GM21423 (cell line): ENCODE results near the gene ETV6.
A peak's percentile ranks its signal among the peaks of the same experiment; 100 is the strongest.

ENCODE experiments used
- ATAC-seq: cut with Tn5 transposase; IDR thresholded peaks from one replicate; pipeline ENCODE4 v1.9.1; 2021; ENCODE audit warnings: mild to moderate bottlenecking, moderate library complexity; ENCODE audit not compliant: unreplicated experiment

Gene ETV6

DNA sequence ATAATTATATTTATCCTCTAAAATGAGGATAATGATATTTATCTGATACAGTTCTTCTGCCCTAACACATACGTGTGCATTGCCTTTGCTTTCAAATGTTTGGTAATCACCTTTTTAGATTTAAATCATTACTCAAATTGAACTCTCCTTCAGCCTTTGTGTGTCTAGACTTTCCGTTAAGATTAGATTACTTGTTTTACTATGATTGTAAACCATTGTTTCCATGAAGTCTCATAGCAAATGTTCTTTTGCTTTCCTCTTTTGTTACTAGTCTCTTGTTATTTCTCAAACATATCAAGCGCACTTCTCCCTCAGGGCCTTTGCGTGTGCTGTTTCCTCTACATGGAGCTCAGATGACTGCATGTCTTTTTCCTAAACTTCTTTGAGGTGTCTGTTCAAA, 63.7 kb downstream of the ETV6 start:
- ATAC-seq: no peak

DNA sequence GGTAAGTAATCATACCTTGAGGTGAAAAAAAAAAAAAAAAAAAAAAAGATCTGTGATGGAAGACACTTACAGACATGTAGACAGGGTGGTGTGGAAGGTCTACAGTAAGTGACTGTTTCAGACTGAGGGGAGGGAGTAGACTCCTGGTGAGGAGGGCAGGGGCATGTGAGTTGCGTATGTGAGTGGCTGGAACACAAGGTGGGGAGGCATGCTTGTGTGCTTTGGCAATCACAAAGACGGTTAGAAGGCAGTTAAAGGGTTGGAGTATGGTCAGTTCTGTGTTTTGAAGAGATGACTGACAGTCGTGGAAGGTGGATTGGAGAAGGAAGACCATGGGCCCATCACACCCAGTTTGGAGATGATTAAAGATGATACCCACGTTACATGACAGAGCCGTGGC, 65.2 kb downstream of the ETV6 start:
- ATAC-seq: no peak

DNA sequence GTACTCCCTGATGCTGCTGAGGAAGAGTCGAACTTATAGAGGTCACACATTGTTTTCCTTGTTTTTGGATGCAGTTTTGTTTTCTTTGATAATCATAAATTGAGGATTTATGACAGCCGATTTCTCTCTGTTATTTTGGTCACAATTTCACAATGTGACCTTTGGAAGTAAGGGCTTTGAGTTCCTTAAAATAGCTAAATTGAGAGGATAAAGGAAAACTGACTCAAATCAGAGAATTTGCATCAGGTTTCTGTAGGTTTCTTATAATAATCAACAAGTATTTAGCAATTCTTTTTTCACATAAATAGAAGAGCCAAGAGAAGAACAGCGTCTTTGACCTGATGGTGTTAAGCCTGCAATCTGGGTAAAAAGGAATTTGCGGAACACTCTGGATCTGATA, 66.1 kb downstream of the ETV6 start:
- no peak for ATAC-seq

DNA sequence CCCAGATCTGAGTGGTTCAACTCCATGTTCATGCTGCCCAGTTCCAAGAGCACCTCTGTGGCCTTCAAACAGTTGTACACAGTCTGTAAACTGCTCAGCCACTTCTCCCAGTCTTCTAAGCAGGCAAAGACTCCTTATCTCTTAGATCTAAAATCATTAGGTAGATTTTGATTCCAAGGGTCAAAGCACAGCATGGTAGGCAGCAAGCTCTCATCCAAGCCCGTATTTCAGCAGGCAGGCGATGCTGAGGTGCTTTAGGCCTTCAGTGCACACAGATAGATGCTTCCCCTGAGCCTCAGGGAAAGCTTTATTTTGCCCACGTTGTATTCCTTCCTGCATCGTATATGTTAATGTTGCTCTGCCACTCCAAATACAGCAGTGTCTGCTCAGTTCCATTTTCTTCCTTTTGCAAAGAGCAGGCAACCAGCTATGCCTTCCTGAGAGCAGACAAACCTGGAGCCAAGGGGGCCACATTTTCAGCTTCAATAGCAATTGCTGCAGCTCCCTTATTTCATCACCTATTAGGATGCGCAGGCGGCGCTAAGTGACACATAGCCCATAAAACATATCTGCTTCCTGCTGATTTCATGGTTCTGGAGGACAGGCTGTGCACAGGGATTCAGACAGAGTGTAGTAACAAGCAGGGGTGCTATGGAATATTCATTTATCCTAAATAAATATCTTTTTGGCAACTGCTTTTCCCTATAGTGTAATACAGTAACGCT, 67.5 kb downstream of the ETV6 start:
- no peak for ATAC-seq

DNA sequence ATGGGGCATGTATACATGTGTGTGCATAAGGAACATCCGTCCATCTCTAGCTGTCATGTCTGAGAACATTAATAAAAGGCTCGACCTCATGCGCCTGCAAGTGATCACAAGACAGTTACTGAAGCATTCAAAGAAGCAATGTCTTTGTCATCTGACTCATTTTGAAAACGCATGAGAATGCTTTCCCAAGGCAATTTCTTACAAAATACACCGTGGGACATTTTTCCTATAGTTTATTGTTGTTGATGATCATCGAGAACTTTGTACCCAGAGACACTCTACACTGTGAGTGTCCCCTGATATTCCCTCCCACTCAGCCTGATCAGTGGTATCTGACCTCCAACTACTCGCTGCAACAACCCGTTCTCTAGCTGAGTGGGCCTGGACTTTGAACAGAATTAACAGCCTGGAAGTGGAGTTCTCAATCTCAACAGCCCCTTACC, 68.1 kb downstream of the ETV6 start:
- no peak for ATAC-seq

DNA sequence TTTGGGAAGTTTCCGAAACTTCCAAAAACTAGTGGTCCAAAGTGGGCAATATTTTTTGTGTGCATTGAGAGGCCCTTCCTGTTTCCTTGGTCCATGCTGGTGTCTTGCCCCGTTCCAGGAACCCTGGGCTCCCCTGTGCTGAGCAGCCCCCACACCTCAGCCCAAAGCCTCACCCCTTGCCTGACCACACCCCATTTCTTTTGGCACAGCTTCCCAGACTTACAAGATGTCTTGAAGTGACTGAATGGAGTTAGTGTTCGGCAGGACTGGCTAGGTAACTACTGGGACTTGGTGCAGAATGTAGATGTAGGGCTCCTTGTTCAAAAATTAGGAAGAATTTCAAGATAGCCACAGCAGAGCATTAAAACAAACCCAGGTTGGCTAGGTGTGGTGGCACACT, 68.6 kb downstream of the ETV6 start:
- ATAC-seq: no peak

DNA sequence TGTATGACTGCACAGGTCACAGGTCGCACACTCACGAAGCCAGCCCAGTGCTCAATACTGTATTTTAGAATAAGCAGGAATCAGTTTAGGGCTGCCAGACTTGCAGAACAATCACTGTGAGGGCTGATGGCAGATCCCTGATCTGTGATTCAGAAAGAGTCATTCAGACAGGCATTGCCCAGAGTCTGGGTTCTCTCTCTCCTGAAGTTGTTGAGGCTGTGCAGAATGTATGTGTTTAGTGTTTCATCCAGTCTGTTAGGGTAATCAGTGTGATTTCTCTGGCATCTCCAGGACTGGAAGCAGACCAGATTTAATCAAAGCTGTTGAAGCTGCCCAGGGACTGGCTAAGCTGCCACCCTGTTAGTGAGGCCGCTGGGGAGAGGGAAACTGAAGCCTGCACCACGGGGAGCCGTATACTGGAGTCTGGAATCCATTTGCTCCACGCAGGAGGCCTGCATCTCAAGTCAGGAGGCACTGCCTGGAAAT, 69.3 kb downstream of the ETV6 start:
- no peak for ATAC-seq

DNA sequence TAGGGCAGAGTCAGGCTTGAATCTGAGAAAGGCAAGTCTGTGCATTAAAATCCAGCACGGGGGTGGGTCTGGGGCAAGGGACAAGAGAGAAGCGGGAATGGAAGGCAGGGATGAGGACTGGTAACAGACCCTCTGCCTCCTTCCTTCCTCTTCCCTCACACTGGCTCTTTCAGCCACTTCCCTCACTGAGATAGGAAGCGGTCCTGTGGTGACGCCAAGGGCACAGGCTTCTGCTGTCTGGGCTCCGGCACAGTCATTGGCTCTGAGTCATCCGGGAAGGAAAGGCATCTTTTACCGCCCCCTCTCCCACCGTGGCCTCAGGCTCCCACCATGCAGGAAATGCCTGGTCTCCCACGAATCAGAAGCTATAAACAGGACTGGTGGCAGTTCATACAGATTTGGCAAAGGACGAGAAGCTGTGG, 70.2 kb downstream of the ETV6 start:
- ATAC-seq: no peak

DNA sequence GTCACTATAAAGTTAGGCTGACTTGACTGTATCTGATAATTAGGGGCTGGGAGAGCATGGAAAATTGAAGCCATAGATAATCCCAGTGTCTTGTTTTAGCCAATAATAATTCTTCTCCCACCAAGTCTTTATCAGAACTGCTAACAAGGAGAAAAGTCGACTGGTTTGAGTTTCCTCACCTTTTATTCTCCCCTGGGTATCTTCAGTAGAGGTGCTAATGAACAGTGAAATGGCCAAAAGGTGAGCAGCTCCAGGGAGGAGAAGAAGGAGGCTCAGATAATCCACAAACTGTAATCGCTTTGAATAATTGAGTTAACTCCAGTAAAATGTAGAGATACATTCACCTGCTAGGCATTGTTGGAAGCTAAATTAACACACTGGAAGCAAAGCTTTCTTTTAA, 72.6 kb downstream of the ETV6 start:
- ATAC-seq: no peak

DNA sequence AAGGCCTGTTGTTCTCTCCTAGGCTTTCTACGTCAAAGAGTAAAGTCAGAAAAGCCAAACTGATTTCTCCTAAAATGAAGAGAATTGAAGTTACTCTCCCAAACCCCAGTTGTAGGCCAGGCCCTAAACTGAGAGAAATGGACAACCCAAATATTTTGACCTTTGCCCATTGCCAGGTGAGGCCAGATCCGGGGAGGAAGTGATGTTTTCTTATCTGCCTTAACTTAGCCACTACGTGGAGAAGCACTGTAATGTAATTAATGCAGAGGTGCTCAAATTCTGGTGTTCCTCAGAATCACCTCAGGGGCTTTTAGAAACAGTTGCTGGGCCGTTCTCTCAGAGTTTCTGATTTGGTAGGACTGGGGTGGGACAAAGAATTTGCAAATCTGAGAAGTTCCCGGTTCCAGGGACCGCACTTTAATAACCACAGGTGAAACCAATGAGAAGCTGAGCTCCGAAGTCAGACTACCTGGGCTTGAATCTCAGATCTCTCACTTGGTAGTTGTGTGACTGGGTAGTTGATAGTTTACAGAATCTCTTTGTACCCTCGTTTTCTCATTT, 73.2 kb downstream of the ETV6 start:
- ATAC-seq: no peak

DNA sequence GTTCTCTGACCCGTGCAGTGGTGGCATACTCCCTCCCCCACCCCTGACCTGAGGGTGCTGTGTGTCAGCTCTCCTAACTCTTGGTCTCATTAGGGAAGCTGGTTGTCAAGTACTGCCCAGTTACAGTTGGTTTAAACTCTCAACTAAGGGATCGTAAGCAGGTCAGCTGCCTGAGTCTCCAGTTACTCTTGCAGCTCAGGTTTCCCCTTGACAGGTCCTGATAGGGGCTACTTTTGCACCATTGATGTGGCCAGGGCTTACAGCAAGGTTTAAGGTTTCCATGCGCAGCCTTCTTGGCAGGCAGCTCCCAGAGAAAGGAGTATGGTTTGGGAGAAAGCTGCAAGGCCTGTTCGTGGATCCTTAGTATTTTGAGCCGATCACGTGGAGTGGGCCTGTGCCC, 74.5 kb downstream of the ETV6 start:
- ATAC-seq: no peak

DNA sequence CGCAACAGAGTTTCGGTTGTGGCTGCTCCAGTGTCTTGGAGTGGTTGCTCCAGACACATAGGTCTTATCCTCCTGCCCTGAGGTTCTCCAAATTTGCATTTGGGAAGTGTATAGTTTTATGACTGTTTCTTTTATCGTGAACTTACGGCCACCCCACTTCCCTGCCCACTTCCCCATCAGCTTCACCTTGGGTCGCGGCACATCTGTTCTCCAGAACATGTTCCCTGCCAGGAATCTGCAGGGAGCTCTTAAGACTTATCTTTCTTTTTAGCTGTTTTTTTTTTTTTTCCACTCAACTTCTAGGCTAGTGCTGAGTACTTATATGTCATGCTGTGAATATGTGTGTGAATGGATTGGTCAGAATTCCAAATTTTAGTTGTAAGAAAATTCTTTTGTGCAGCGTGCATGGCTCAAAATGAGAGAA, 75.4 kb downstream of the ETV6 start:
- ATAC-seq: no peak

DNA sequence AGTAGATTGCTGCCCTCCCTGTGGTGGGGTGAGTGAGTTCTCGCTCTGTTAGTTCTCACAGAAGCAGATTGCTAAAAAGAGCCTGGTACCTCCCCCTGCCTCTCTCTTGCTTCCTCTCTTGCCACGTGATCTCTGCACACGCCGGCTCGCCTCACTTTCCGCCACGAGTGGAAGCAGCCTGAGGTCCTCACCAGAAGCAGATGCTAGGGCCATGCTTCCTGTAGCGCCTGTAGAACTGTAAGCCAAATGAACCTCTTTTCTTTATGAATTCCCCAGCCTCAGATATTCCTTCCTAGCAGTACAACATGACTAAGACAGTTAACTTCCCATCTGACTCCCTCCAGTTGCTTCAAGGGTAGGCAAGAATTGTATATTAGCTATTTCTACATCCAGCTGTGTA, 76.2 kb downstream of the ETV6 start:
- ATAC-seq: no peak

DNA sequence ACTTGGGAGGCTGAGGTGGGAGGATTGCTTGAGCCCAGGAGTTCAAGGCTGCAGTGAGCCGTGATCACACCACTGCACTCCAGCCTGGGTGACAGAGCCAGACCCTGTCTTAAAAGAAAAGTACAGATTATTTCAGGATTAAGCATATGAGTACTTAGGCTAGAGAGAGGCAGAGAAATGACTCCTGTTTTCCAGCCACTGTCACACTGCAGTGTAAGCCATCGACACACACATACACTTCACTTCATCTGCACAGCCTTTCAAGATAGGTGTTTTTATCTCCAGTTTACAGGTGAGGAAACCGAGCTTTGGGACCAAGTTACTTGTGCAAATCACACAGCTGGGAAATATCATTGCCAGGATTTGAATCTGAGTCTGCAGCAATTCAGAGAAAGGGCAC, 77.2 kb downstream of the ETV6 start:
- ATAC-seq: no peak

DNA sequence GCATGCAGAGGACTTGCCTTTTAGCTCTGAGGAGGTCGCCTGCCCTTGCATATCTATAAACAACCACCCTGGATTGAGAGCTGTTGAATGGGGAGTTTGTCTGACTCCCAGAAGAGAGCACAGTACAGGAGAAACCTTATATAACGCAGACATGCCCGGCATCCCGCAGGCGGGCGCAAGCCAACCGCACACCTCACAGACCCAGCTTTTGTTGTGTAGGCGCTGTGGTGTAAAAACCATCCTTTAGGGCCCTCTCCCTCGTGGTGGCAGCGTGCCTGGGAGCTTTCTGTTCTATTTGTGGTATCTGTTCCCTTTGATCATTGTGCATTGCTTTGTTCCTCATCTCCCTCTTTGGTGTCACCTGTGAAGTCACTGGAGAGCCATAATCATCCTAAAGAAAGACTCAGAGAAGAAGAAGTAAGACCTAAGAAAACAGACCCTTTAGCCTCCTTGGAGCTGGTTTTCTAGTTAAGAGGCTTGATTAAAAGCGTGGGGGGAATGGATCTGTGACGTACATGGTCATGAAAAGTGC, 77.7 kb downstream of the ETV6 start:
- ATAC-seq: no peak

DNA sequence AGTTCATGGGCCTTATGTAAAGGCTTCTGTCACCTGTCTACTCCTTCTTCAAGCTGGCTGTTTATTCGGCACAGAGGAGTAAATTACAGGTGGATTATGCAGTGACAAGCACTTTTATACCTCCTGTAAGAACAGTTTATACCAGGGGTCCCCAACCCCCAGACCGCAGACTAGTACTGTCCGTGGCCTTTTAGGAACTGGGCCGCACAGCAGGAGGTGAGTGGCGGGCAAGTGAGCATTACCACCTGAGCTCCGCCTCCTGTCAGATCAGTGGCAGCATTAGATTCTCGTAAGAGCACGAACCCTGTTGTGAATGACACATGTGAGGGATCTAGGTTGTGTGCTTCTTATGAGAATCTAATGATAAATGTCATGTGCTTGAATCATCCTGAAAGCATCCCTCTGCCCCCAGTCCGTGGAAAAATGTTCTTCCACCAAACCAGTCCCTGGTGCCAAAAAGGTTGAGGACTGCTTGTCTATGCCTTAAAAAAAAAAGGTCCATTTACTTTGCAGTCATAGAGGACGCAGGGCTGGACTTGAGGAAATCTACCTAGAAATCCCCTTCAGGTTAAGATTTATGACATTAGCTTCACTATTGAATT, 78.8 kb downstream of the ETV6 start:
- ATAC-seq: no peak

DNA sequence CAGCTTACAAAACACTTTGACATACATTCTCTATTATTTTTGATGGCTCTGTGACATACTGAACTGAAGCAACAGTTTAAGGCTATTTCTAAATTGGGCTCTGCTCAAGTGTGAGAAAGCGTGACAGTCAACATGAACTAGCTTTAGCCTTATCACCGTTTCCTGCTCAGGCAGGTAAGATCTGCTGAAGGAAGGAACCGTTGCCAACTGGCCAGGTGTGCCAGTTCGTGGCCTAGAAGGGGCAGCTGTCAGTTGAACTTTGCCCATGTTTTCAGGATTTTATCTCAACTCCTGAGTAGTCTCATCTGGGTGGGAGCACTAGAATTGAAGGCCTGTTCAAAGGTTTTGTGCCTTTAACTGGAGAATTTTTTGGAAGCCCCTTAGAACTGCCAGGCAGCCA, 79.5 kb downstream of the ETV6 start:
- no peak for ATAC-seq

DNA sequence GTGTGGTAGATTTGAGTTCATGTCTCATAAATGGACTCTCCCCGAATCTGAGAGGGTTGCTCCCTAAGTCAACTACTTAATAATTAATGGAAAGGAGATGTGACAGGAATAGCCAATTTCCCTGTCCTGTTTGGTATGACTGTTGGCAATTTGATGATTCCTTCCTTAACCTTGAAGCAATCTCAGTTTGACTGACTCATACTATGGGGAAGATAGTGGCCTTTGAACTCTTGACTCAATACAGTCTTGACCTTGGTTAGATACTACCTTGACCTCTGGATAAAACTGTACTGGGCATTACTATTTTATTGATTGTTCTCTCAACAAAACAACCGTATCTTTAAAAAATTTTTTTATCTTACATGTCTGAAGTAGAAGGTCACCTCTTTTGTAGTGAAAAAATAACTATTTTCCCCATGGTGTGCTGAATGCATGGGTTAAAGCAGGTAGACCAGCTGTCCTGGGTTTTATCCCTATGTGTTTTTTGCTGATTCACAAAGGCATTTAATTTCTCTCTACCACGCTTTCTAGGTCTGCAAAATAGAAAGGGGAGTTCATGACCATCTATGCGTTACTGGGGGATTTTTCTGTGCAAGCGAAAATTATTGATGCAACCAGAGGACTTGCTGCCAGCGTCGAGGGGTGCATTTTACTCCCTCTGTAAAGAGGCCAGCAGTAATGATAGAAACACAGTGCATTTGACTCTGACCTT, 80.1 kb downstream of the ETV6 start:
- ATAC-seq: no peak

DNA sequence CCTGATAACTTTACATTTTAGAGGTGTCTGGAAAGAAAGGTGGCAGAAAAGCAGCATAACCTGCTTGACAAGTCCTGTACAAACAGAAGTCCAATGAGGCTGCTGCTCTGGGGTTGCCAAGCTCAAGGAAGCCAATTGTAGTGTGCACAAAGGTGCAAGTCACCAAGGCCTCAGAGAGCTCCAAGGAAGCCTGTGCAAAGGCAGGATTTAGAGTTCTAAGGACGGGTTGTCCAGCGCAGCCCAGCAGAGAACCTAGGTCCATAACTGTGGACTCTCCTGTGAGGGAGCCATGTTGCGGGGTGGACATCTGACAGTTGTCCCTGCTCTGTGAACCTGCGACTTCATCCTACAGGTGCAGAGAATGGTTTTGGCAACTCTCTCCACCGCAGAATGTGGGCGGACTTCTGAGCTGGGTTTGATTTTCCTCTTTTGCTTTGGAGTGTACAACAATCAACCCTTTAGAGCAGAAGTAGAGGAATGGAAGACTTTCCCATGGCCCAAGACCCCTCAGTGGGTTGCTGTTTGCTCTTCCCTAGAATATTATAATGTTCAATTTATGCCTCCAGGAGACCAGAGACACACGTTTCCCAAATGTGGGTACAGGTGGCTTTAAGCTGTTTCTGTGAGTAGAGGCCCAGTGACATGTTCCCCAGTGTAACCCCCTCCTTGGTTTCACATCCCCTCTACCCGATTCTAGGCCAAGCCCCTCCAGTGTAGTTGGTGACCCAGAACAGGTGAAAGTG, 81.0 kb downstream of the ETV6 start:
- peak; percentile 37 for ATAC-seq

DNA sequence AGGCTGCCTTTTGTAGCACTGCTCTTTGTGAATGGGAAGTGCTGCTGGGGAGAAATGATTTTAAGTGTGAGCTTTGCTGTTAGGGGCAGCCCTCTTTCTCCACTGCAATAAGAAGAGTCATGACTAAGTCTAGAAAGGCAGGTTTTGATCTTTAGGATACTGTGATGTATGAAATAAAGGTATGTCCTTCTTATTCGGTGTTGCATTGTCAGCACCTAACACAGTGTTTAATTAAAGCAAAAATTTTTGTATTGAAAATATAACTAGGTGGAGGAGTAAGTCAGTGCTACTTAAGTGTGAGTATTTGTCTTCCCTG, 81.5 kb downstream of the ETV6 start:
- no peak for ATAC-seq

DNA sequence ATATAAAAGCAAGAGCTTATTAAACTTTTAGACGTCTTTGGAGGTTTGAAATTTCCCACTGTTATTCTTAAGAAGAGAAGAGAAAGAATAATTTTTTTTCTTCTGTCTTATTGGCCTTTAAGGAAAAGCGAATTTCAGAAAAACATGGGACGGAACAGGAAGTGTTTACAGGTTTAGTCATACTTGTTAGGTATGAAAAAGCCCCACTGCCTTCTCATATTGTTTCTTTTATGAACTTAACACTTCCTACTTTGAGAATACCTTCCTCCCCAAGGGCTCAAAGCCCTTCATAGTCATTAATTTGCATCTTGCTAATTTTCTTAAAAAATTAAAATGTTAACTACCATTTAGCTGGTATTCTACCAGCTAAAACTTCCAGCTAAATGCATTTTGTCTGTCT, 82.0 kb downstream of the ETV6 start:
- peak; percentile 18 for ATAC-seq
